ENCODE results near the gene PLEKHA6. TPM values are rescaled to one million over a fixed set of nuclear protein-coding genes. Genes with fewer than 3 reads are reported as not detected.

PLEKHA6 gene
- total RNA-seq, 1 donor from 2014 or later, result 0.21 TPM

DNA sequence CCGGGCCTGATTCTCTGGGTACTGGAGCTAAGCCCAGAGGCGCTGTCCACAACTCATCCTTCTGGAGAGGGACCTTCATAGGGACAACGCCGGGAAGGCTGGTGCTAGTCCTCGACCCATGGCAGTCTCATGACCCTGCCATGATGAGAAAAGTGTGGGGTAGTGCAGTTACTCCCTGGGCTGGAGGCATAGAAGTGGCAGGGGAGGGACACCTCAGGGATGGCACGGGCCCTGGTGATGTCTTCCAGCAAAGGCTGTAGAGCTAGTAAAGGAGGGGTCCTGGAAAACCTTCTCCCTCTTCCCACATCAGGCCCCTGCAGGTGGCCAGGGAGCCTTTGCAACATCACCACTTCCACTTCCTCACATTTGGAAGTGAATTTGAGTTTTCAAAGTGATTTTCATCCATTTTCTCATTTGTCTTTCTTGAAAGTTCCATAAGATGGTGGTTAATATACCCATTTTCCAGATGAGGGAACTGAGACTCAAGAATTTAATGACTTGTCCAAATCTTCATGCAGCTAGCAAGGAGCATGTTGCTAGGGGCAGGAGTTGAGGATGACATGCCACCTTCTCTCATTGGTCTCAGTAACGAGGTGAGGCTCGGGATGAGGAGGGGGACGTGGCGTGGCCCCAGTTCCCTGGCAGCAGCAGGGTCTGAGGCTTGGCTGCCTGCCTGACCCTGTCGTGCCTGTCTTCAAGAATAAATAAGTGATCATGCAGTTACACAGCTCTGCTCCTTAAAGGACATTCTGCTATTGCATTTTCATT, 142.7 kb downstream of the PLEKHA6 start:
- H3K27me3 Mint-ChIP-seq (ENCODE audit: insufficient read depth), result peaks cover 7% of the 10 kb centered on the region
- no peaks in the 10 kb centered on the region for H3K9me3 Mint-ChIP-seq
- H3K4me1 Mint-ChIP-seq (ENCODE audit: low read depth), result peaks cover 5% of the 10 kb centered on the region
- H3K27ac Mint-ChIP-seq, result no peak overlapping the region
- intact Hi-C loops (cut with micrococcal nuclease), result no loop called here
- DNase-seq (ENCODE audit: low spot score), result no peak
- no peak overlapping the region for H3K4me3 Mint-ChIP-seq
- H3K36me3 Mint-ChIP-seq (ENCODE audit: low read depth), result no peaks in the 10 kb centered on the region

GRCh38 chr1:204216236-204216635, 143.5 kb downstream of the PLEKHA6 start:
- H3K36me3 Mint-ChIP-seq (ENCODE audit: low read depth), result no peaks in the 10 kb centered on the region
- H3K4me1 Mint-ChIP-seq (ENCODE audit: low read depth), result peaks cover 5% of the 10 kb centered on the region
- H3K4me3 Mint-ChIP-seq, result no peak overlapping the region
- no peaks in the 10 kb centered on the region for H3K9me3 Mint-ChIP-seq
- H3K27me3 Mint-ChIP-seq (ENCODE audit: insufficient read depth), result peaks cover 7% of the 10 kb centered on the region
- intact Hi-C loops (cut with micrococcal nuclease), result no loop called here
- no peak for DNase-seq (ENCODE audit: low spot score)
- no peak overlapping the region for H3K27ac Mint-ChIP-seq

DNA sequence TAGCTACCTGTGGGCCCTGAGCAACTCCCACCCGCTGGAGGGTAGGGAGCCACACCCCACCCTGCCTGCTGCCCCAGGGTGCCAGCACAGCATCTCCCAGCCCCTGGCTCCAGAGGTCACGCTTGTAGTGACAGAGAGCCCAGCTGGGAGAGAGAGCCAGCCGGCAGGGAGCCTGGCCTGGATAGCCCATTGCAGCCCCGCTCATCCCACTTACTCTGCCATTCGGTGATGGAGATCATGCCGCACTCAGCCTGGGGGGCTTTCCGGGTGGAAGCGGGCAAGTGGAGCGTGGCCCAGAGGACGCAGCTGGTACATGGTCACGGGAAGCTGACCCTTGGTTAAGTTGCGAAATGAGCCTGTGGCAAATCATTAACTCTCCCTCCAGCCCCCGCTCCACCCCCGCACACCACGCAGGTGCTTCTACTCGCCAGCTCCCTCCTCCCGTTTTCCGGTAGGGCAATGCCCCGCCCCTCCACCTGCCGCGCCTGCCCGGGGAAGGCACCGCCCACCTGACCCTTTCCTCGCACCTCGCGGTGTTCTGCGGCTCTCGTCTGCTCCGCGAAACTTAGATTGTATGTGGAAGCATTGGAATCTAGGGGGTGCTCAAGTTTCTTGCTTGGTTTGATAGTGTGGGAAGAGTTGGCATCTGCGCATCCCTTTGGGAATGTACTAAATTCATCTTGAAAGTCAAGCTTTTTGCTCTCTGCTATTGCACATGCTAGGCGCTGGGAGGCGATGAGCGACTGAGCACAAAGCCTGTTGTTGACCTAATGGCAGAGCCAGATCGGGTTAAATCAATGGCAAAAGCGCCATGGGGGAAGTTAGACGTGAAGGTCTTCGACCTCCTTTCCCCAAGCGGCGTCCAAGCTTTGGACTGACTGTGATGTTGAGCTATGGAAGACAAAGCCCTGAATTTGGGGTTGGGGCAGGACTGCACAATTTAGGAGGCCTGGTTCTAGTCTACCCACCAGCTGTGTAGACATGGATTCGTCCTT, 145.8 kb downstream of the PLEKHA6 start, which contains the start of gene GOLT1A:
Gene GOLT1A, minus strand, starts transcription at position 321 of the 995 bp plus-strand sequence. Its CDS starts 82 bp downstream, at position 239.
- Mint-ChIP-seq H3K27ac (peak within 1 kb of the TSS; percentile 3), H3K9me3 (no peaks in the 10 kb centered on the region), H3K4me3 (peak within 1 kb of the TSS; percentile 59), H3K27me3 (ENCODE audit: insufficient read depth) (peaks cover 7% of the 10 kb centered on the region), H3K36me3 (ENCODE audit: low read depth) (no peaks in the 10 kb centered on the region), H3K4me1 (ENCODE audit: low read depth) (peaks cover 5% of the 10 kb centered on the region)
- DNase-seq (ENCODE audit: low spot score), result peak; percentile 10
- intact Hi-C loops (cut with micrococcal nuclease), result loop anchor here (1.0 kb wide), 1 partner anchor 149 kb away; no protein-coding TSS in a partner anchor

DNA sequence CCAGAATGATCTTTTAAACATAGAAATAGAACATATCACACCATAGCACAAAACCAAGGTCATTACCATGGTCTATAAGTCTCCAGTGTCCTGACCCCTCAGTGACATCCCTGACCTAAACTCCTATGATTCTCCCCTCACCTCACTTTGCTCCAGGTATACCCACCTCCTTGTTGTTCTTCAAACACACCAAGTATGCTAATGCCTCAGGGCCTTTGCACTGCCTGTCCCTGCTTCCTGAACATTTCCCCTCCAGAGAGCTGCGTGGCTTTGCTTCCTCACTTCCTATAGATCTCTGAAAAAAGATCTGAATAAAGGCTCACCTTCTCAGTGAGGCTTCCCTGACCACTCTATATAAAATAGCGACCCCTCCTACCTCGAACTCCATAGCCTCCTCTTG, 147.0 kb downstream of the PLEKHA6 start:
- H3K27me3 Mint-ChIP-seq (ENCODE audit: insufficient read depth), result peaks cover 14% of the 10 kb centered on the region
- no peak overlapping the region for H3K27ac Mint-ChIP-seq
- H3K36me3 Mint-ChIP-seq (ENCODE audit: low read depth), result no peaks in the 10 kb centered on the region
- DNase-seq (ENCODE audit: low spot score), result no peak
- intact Hi-C loops (cut with micrococcal nuclease), result no loop called here
- peaks cover 5% of the 10 kb centered on the region for H3K4me1 Mint-ChIP-seq (ENCODE audit: low read depth)
- no peak overlapping the region for H3K4me3 Mint-ChIP-seq
- H3K9me3 Mint-ChIP-seq, result no peaks in the 10 kb centered on the region

GRCh38 chr1:204211046-204211445, 148.7 kb downstream of the PLEKHA6 start:
- H3K27ac Mint-ChIP-seq, result no peak overlapping the region
- intact Hi-C loops (cut with micrococcal nuclease), result no loop called here
- H3K4me1 Mint-ChIP-seq (ENCODE audit: low read depth), result peaks cover 10% of the 10 kb centered on the region
- no peak for DNase-seq (ENCODE audit: low spot score)
- no peaks in the 10 kb centered on the region for H3K9me3 Mint-ChIP-seq
- no peaks in the 10 kb centered on the region for H3K36me3 Mint-ChIP-seq (ENCODE audit: low read depth)
- peaks cover 26% of the 10 kb centered on the region for H3K27me3 Mint-ChIP-seq (ENCODE audit: insufficient read depth)
- no peak overlapping the region for H3K4me3 Mint-ChIP-seq

DNA sequence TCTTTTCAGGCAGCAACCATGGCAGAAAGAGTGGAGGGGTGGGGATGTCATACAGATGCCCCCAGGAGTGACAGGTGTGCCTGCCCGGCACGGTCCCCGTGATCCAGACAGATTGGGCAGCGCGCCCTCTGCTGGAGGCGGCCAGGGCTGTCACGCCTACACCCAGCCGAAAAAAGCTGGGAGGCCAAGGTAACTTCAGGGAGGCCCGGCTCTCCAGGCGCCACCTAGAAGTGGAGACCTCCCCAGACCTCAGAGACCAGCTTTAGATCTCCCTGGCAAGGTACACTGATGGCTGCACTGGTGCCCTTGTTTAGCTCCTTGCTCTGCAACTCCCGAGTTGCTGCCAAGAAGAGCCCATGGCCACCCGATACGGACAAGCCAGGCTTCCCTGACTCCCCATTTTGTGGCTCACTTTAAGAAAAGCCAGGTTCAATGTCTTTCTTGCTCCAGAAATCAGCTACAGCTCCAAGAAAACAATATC, 152.6 kb downstream of the PLEKHA6 start:
- peak; percentile 51 for DNase-seq (ENCODE audit: low spot score)
- intact Hi-C loops (cut with micrococcal nuclease), result loop anchor here (1.0 kb wide), 3 partner anchors 45 to 346 kb away; partner anchors contain the start of gene SNRPE
- Mint-ChIP-seq H3K4me3 (no peak overlapping the region), H3K4me1 (ENCODE audit: low read depth) (peaks cover 5% of the 10 kb centered on the region), H3K36me3 (ENCODE audit: low read depth) (no peaks in the 10 kb centered on the region), H3K27me3 (ENCODE audit: insufficient read depth) (peaks cover 41% of the 10 kb centered on the region), H3K27ac (no peak overlapping the region), H3K9me3 (no peaks in the 10 kb centered on the region)

DNA sequence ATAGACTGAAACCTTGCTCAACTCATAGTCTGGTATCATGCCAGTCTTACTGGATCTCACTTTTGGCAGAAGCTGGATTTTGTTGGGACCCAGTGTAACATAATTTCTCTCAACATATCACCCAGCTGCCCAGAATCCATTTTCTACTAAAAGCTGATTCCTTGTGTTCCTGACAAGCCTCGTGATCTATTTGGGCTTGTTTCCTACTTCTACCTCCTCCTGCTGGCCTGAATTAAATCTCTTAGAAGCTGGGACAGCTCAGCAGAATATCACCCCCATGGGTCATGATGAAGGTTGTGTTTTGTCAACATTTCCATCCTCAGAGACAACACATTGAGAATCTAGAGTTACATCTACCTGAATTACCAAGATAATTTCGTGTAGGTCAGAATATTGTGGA, 153.6 kb downstream of the PLEKHA6 start:
- H3K9me3 Mint-ChIP-seq, result no peaks in the 10 kb centered on the region
- no peak overlapping the region for H3K27ac Mint-ChIP-seq
- H3K4me3 Mint-ChIP-seq, result no peak overlapping the region
- H3K27me3 Mint-ChIP-seq (ENCODE audit: insufficient read depth), result peaks cover 41% of the 10 kb centered on the region
- DNase-seq (ENCODE audit: low spot score), result no peak
- H3K36me3 Mint-ChIP-seq (ENCODE audit: low read depth), result no peaks in the 10 kb centered on the region
- peaks cover 5% of the 10 kb centered on the region for H3K4me1 Mint-ChIP-seq (ENCODE audit: low read depth)
- intact Hi-C loops (cut with micrococcal nuclease), result no loop called here

GRCh38 chr1:204205486-204205885, 154.2 kb downstream of the PLEKHA6 start:
- no peaks in the 10 kb centered on the region for H3K36me3 Mint-ChIP-seq (ENCODE audit: low read depth)
- H3K9me3 Mint-ChIP-seq, result no peaks in the 10 kb centered on the region
- no peak overlapping the region for H3K4me3 Mint-ChIP-seq
- peaks cover 41% of the 10 kb centered on the region for H3K27me3 Mint-ChIP-seq (ENCODE audit: insufficient read depth)
- intact Hi-C loops (cut with micrococcal nuclease), result no loop called here
- H3K27ac Mint-ChIP-seq, result no peak overlapping the region
- no peak for DNase-seq (ENCODE audit: low spot score)
- peaks cover 5% of the 10 kb centered on the region for H3K4me1 Mint-ChIP-seq (ENCODE audit: low read depth)

GRCh38 chr1:204204944-204205343, 154.8 kb downstream of the PLEKHA6 start:
- Mint-ChIP-seq H3K9me3 (no peaks in the 10 kb centered on the region), H3K27me3 (ENCODE audit: insufficient read depth) (peaks cover 41% of the 10 kb centered on the region), H3K27ac (no peak overlapping the region), H3K4me3 (no peak overlapping the region), H3K4me1 (ENCODE audit: low read depth) (peaks cover 5% of the 10 kb centered on the region), H3K36me3 (ENCODE audit: low read depth) (no peaks in the 10 kb centered on the region)
- intact Hi-C loops (cut with micrococcal nuclease), result no loop called here
- no peak for DNase-seq (ENCODE audit: low spot score)

GRCh38 chr1:204203206-204203767, 156.4 kb downstream of the PLEKHA6 start:
- Mint-ChIP-seq H3K4me1 (ENCODE audit: low read depth) (peaks cover 5% of the 10 kb centered on the region), H3K9me3 (no peaks in the 10 kb centered on the region), H3K4me3 (no peak overlapping the region), H3K36me3 (ENCODE audit: low read depth) (no peaks in the 10 kb centered on the region), H3K27me3 (ENCODE audit: insufficient read depth) (peaks cover 37% of the 10 kb centered on the region), H3K27ac (no peak overlapping the region)
- DNase-seq (ENCODE audit: low spot score), result no peak
- intact Hi-C loops (cut with micrococcal nuclease), result no loop called here

DNA sequence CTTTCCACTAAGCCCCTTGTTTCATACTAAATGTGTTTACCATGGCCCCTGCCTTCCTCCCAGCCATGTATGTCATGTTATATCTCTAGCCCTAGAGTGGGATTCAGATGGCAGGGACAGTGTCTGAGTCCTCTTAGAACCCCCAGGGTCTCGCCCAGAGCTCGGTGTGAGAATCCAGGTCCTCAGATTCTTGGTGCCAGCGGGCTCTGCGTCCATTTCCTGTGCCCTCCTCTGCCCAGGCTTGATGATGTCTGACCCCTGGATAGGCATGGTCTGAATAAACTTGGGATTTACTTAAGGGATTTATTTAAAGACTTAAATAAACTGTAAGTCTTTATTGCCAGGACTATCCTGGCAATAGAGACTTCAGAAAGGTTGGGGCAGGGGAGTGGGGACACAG, 157.2 kb downstream of the PLEKHA6 start:
- DNase-seq (ENCODE audit: low spot score), result no peak
- Mint-ChIP-seq H3K27me3 (ENCODE audit: insufficient read depth) (peaks cover 31% of the 10 kb centered on the region), H3K36me3 (ENCODE audit: low read depth) (no peaks in the 10 kb centered on the region), H3K9me3 (no peaks in the 10 kb centered on the region), H3K4me1 (ENCODE audit: low read depth) (peaks cover 5% of the 10 kb centered on the region), H3K4me3 (no peak overlapping the region), H3K27ac (no peak overlapping the region)
- intact Hi-C loops (cut with micrococcal nuclease), result no loop called here

DNA sequence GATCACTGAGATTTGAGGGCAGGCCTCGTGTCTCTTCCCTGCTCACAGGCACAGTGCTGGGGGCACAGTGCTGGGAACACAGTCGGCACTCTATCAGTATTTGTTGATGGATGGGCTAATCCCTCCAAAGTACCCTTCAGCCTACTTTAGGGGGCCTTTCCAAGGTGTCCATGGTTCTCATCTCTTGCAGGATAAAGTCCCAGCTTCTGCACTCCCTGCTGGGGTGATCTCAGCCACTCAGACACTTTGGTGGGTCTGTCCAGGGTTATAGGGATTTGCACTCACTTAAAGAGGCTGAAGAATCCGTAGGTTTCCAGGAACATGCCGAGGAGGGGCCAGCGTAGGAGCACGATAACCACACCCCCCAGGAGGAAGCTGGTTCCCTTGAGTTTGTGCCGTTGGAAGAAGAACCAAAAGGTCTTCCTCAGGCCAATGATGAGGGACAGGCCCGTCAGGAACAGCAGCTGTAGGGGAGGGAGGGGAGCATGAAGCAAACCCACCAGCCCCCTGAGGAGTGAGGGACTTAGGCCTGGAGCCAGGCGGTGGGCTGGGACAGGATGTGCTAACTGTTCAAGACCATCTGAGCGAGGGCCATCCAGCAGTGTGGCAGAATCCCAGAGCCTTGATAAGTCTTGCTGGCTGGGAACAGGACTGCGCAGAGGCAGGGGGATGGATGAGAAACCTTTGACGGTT, 158.2 kb downstream of the PLEKHA6 start:
- intact Hi-C loops (cut with micrococcal nuclease), result no loop called here
- Mint-ChIP-seq H3K36me3 (ENCODE audit: low read depth) (no peaks in the 10 kb centered on the region), H3K4me3 (no peak overlapping the region), H3K9me3 (no peaks in the 10 kb centered on the region), H3K4me1 (ENCODE audit: low read depth) (no peaks in the 10 kb centered on the region), H3K27ac (no peak overlapping the region), H3K27me3 (ENCODE audit: insufficient read depth) (peaks cover 24% of the 10 kb centered on the region)
- DNase-seq (ENCODE audit: low spot score), result no peak
